GM18511 (cell line): ENCODE data around the gene C4BPB.

Experiments used
- ATAC-seq: cut with Tn5 transposase; IDR thresholded peaks from one replicate; pipeline ENCODE4 v1.9.1; 2021; ENCODE audit warnings: mild to moderate bottlenecking, moderate library complexity; ENCODE audit not compliant: unreplicated experiment

C4BPB gene

DNA sequence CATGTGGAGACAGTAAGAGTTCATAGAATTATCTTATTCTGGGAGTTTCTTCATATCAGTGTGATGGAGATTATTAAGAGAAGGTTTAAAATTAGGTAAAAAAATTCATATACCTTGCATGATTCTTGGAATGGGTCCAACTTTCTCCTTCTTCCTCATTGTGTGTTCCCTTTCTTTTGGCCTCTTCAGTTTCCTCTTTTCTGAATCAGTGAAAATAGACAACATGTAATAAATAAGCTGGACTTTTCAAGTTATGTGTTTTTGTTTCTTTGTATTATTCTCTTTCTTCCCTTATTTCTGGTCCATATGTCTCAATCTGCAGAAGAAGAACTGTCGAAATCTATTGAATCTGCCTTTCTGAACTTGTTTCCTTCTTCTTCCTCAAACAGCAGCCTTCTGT is 45.9 kb downstream of the C4BPB start:
- ATAC-seq, result no peak

GRCh38 chr1:207139616-207140015 is 51.0 kb downstream of the C4BPB start:
- no peak for ATAC-seq

DNA sequence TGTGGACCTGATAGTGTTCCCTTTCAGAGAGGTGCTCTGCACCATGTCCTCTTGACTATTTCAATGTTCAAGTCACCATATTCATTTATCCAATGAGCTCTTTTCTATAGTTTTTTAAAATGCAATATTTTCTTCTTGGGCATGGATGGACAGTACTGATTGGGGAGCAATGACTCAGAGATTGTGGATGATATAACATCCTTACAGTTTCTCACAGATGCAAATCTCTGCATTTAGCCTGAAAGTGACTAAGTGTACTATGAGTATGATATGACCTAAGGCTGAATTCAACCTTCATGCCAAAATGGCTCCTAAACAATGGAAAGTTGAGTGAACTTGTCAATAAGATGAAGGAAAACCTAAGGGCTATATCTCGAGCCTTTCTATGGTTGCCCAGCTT is 51.9 kb downstream of the C4BPB start:
- no peak for ATAC-seq

GRCh38 chr1:207145401-207146058 is 56.9 kb downstream of the C4BPB start:
- no peak for ATAC-seq
